ENCODE data around the gene GASK1B. TPM values are rescaled to one million over a fixed set of nuclear protein-coding genes. Genes with fewer than 3 reads are reported as not detected.

Gene GASK1B
- total RNA-seq, 1 donor = 22.3 TPM

DNA sequence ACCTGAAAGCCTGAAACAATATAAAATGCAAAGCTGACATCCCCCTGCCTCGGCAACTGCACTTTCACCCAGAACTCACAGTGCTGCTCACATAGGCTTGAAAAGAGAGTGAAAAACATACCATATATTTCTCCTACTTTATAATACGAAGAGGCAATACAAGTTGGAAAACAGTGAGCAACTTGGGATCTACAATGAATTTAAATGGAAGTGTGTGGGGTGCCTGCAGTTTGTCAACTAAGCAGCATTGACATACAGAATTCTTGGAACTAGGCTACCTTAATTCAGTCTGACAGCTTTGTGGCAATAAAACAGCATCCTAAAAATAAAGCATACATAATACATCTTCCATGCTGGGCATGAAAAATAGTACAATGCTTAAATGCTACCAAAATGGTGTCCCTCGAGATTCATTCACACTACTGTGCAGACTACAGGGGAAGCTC lies 8.0 kb downstream of the GASK1B start:
- TF ChIP-seq, protein P1, sequence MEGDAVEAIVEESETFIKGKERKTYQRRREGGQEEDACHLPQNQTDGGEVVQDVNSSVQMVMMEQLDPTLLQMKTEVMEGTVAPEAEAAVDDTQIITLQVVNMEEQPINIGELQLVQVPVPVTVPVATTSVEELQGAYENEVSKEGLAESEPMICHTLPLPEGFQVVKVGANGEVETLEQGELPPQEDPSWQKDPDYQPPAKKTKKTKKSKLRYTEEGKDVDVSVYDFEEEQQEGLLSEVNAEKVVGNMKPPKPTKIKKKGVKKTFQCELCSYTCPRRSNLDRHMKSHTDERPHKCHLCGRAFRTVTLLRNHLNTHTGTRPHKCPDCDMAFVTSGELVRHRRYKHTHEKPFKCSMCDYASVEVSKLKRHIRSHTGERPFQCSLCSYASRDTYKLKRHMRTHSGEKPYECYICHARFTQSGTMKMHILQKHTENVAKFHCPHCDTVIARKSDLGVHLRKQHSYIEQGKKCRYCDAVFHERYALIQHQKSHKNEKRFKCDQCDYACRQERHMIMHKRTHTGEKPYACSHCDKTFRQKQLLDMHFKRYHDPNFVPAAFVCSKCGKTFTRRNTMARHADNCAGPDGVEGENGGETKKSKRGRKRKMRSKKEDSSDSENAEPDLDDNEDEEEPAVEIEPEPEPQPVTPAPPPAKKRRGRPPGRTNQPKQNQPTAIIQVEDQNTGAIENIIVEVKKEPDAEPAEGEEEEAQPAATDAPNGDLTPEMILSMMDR (IDR thresholded peaks at IDR 0.05; ENCODE audit: insufficient read depth, low read length) = no peak
- peak; percentile 50 for DNase-seq (ENCODE audit: low read depth)
- H3K4me3 ChIP-seq (ENCODE audit: low read depth, low read length) = no peak overlapping the region

DNA sequence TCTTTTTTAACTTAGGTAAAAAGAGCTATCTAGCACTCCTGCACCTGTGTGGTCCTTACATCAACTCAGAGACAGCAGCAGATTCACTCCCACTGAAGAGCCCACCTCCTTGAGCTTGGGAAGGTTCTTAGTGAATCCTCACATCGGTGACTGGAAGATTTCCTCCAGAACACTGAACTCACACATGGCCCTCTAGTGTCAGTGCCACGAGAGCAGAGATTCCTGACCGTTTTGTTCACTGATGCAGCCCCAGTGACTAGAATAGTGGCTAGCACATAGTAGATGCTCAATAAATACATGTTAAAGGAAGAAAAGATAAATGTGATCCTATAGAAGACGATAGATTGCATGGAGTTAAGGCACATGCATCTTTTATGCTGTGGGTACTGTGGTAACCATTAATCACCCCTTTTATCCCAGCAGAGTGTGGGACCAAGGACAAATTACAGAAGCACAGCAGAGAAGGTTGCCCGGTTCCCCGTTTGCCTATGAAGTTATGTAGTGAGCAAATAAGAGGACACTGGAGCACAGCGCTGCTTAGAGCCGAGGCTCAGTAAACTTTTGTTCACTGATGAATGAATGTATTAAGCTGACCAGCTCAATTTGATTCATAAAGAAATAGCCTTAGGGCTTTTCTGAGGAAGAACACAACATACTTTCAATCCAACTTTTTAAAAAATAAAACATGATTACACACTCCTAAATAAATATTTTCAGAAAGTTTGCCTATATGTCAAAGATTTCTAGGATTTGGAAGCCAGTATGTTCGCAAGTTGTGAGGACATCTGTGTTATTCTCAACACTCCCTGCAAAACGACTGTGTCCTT lies 8.7 kb downstream of the GASK1B start:
- no peak for DNase-seq (ENCODE audit: low read depth)

DNA sequence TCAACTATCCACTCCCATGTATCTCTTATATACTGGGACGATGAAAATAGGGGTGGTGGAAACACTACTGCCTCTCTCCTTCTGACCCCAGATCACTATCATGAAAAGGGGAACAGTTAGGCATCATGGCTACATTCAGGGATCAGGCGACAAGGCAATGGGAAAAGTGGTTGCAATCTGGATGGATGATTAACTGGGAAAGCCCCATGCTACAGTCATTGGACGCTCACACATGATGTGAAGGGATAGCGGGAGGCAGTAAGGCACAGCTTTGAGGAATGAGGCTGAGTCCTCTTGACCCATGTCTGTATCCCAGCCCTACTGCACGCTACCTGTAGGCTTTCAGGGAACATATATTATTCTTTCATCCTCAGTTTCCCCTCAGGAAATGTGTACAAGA lies 10.2 kb downstream of the GASK1B start:
- no peak overlapping the region for H3K4me3 ChIP-seq (ENCODE audit: low read depth, low read length)
- TF ChIP-seq, protein P1 (IDR thresholded peaks at IDR 0.05; ENCODE audit: insufficient read depth, low read length) = no peak
- DNase-seq (ENCODE audit: low read depth) = peak; percentile 35

More for the DNA sequence above, 8.7 kb downstream of the GASK1B start:
- TF ChIP-seq, protein P1 (IDR thresholded peaks at IDR 0.05; ENCODE audit: insufficient read depth, low read length) = no peak
- H3K4me3 ChIP-seq (ENCODE audit: low read depth, low read length) = no peak overlapping the region

DNA sequence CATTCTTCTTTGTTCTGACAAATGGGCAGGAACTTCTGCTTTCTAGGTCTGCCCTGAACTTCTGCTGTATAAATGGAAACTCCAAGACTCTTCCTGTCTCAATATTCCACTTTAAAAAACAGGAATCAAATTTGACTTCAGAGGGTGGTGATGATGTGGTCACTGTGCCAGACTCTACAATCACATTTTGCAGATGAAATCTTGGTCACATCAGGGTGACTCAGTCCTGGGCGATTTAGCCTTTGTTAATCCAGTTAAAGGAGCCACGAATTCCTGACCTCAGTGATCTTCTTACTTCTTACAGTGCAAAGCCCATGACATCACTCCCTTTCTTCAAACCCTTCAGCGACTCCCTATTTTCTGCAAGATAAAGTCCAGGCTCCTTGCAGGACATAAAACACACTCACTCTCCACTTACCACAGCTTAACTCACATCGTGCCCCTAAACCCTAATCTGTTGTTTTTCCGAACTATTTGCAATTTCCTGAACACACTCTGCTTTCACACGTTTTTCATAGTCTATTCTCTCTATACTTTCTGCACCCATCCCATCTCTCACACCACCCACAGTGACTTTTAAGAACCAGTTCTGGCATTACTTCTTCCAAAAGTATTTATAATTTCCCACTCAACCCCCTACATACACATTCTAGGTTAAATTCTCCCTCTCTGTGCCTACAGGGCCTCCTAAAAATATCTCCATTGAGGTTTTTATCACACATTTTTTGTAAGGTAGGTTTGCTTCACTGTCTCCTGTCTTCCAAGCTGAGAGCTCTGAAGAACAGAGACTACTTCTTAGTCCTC lies 11.1 kb downstream of the GASK1B start:
- TF ChIP-seq, protein P1 (IDR thresholded peaks at IDR 0.05; ENCODE audit: insufficient read depth, low read length) = no peak
- DNase-seq (ENCODE audit: low read depth) = peak; percentile 98
- peak overlapping the region; percentile 22 for H3K4me3 ChIP-seq (ENCODE audit: low read depth, low read length)

DNA sequence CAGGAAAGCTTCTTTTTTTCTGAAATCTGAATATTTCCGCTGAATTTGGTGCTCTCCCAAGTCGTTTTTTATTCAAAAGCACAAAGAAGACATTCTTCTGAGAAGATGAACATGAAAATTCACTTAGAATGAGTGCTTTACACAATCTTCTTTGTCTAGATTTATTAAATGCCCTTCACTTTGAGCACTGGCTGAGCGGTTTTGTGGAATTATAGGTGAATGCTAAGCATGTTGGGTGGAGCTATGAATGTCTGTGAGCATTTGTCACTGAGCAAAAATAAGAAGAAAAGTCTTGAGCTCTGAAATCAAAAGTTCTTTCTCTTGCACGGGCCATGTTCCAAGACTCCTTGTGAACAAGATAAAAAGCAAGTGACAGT lies 13.1 kb downstream of the GASK1B start:
- TF ChIP-seq, protein P1 (IDR thresholded peaks at IDR 0.05; ENCODE audit: insufficient read depth, low read length) = no peak
- no peak overlapping the region for H3K4me3 ChIP-seq (ENCODE audit: low read depth, low read length)
- peak; percentile 53 for DNase-seq (ENCODE audit: low read depth)

DNA sequence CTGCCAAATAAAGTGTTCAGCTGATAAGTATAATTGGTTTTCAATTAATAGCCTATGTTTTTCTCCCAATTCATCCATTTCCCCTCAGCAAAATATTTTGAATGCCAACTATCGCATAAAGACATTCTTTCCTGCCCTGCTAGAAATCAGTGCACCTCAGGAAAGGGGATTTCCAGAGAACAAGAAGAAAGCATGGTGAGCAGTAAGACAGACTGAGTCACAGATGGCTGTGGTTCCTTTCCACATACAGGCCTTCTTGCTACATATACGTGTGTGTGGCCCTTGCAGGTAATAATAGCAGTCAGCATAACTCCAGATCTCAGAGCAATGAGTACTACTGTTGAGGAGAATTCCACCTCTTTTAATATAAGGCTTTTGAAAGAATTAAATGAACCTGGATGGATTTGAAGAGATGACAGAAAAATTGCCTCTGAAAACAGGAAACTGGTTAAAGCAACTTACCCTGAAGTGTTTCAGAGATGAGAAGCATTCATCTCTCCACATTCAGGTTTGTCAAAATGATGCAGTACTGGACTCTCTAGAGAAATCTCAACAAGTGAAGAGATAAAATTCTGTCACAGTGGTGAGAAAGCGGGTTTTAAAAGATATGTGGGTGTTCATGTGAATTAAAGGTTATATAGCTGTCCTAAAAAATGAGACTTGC lies 13.6 kb downstream of the GASK1B start:
- no peak overlapping the region for H3K4me3 ChIP-seq (ENCODE audit: low read depth, low read length)
- TF ChIP-seq, protein P1 (IDR thresholded peaks at IDR 0.05; ENCODE audit: insufficient read depth, low read length) = no peak
- DNase-seq (ENCODE audit: low read depth) = peak; percentile 71
